G401 (cell line): ENCODE results near the gene CALN1. TPM values are rescaled to one million over a fixed set of nuclear protein-coding genes. Genes with fewer than 3 reads are reported as not detected.
A peak's percentile ranks its signal among the peaks of the same experiment; 100 is the strongest.
"Not testable (repeated sequence)": the region's sequence is repeated elsewhere in the genome, so short reads cannot be mapped to it uniquely, and the experiment has no call there.

ENCODE experiments used
- DNase-seq: peaks from one replicate; pipeline ENCODE4 v3.0.0-alpha.2; 2015; ENCODE audit warnings: low spot score
- in situ Hi-C: cut with HindIII; loops from 2 replicates; pipeline ENCODE4 v1.10.0; 2016; ENCODE audit warnings: low sequenced_read_pairs, mixed read lengths
- total RNA-seq: library from RNA; depleted of rRNA; stranded (reverse); fragments of >200 nt; shearing (Covaris generic); gene quantifications from 2 replicates; pipeline ENCODE4 v1.2.3, GENCODE V29; 2014; rRNA removed

CALN1 gene
- total RNA-seq = not detected in 2 replicates

GRCh38 chr7:72412121-72412618, at the start of gene CALN1:
TSS of gene CALN1 (minus strand) at chr7:72412338.
- DNase-seq, in situ Hi-C loops: not testable (repeated sequence)

GRCh38 chr7:72453471-72453870, 41.3 kb upstream of the CALN1 start:
- peak; percentile 68 for DNase-seq
- in situ Hi-C loops = no loop called here

GRCh38 chr7:72447465-72448204, 35.5 kb upstream of the CALN1 start:
- in situ Hi-C loops = no loop called here
- DNase-seq = no peak

- in situ Hi-C loops = no loop called here
- DNase-seq = peak; percentile 86
These were observed 34.7 kb upstream of the CALN1 start for GRCh38 chr7:72446591-72447462.

- in situ Hi-C loops = no loop called here
These were observed 34.0 kb upstream of the CALN1 start for GRCh38 chr7:72446131-72446530.

GRCh38 chr7:72445580-72445979, 33.4 kb upstream of the CALN1 start:
- in situ Hi-C loops = no loop called here
- DNase-seq = peak; percentile 81

More at GRCh38 chr7:72446131-72446530, 34.0 kb upstream of the CALN1 start:
- DNase-seq = peak; percentile 56

- in situ Hi-C loops = no loop called here
- peak; percentile 47 for DNase-seq
These were observed 32.9 kb upstream of the CALN1 start for GRCh38 chr7:72445075-72445474.

GRCh38 chr7:72444026-72444776, 32.1 kb upstream of the CALN1 start:
- in situ Hi-C loops = no loop called here
- peak; percentile 61 for DNase-seq

GRCh38 chr7:72441791-72442190, 29.7 kb upstream of the CALN1 start:
- in situ Hi-C loops = no loop called here
- peak; percentile 58 for DNase-seq

GRCh38 chr7:72438491-72438890, 26.4 kb upstream of the CALN1 start:
- in situ Hi-C loops = no loop called here
- peak; percentile 98 for DNase-seq

GRCh38 chr7:72437610-72438009, 25.5 kb upstream of the CALN1 start:
- in situ Hi-C loops = no loop called here
- DNase-seq = no peak

- peak; percentile 74 for DNase-seq
- in situ Hi-C loops = no loop called here
These were observed 25.0 kb upstream of the CALN1 start for GRCh38 chr7:72437061-72437585.

GRCh38 chr7:72435925-72436480, 23.9 kb upstream of the CALN1 start:
- in situ Hi-C loops = no loop called here

GRCh38 chr7:72435366-72435765, 23.2 kb upstream of the CALN1 start:
- peak; percentile 92 for DNase-seq
- in situ Hi-C loops = no loop called here

More at GRCh38 chr7:72435925-72436480, 23.9 kb upstream of the CALN1 start:
- DNase-seq = peak; percentile 83

GRCh38 chr7:72430531-72430930, 18.4 kb upstream of the CALN1 start:
- in situ Hi-C loops = no loop called here
- peak; percentile 99 for DNase-seq

GRCh38 chr7:72429316-72429715, 17.2 kb upstream of the CALN1 start:
- in situ Hi-C loops = no loop called here
- no peak for DNase-seq

- in situ Hi-C loops = no loop called here
- DNase-seq = peak; percentile 97
These were observed 4.7 kb upstream of the CALN1 start for GRCh38 chr7:72416846-72417245.

- in situ Hi-C loops = no loop called here
- no peak for DNase-seq
These were observed 3.4 kb upstream of the CALN1 start for GRCh38 chr7:72415586-72415985.

- in situ Hi-C loops = no loop called here
- DNase-seq = no peak
These were observed 1.7 kb upstream of the CALN1 start for GRCh38 chr7:72413886-72414285.
